ENCODE results near the gene DCDC1.

Gene DCDC1

GRCh38 chr11:31233425-31233824 lies 136.1 kb downstream of the DCDC1 start:
- no peak for DNase-seq

DNA sequence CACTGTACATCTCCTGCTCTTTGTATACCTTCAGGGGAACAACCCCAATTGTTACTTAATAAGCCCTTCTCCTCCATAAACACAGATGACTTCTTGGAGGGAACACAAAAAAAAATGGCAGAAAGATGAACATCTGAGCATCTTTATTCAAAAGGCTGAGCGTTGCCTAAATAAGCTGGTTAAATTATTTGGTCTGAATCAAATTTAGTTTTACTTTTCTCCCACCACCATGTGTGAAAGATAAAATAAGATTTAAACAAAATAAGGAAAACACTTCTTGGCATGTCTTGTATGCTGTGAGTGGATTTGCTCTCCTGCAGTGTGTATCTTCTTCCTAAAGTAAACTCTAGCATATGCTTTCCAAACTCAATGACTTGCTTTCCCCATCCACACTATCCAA lies 137.9 kb downstream of the DCDC1 start:
- DNase-seq, result no peak

GRCh38 chr11:31218847-31219246 lies 150.7 kb downstream of the DCDC1 start:
- DNase-seq, result no peak

- DNase-seq, result no peak
These were observed 155.2 kb downstream of the DCDC1 start for GRCh38 chr11:31214372-31214771.

DNA sequence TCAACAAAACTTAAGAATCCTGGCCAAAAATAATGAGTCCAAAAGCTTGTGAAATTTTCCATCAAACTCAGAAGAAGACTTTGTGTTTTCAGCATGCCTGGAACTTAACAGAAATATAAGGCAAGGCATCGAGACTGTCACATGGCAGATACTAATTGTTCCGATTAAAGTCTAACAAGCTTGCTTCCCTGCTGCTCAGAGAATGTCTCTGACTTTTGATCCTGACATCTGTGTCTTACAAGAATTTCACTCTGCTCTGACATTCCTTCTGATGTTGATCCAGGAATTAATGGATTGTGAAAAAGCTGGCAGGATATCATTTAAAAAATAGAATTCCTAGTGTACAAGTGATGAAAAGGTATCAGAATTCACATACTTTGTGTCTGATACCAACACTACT lies 170.2 kb downstream of the DCDC1 start:
- no peak for DNase-seq

GRCh38 chr11:31173926-31174680 lies 195.4 kb downstream of the DCDC1 start:
- no peak for DNase-seq

GRCh38 chr11:31160504-31161422 lies 208.8 kb downstream of the DCDC1 start:
- no peak for DNase-seq

GRCh38 chr11:31150841-31151240 lies 218.7 kb downstream of the DCDC1 start:
- no peak for DNase-seq

DNA sequence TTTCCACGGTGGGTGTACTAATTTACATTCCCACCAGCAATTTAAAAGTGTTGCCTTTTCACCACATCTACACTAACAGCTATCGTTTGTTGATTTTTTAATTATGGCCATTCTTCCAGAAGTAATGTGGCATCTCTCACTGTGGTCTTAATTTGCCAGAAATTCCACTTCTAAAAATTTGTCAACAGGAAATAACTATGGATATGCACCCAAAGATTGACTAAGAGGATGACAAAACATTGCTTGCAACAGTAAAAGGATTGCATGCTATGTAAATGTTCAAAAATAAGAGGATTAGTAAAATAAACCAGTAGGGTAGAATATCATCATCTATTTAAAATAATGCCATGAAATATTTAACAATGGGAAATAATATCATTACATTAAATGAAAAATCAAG lies 219.5 kb downstream of the DCDC1 start:
- no peak for DNase-seq

DNA sequence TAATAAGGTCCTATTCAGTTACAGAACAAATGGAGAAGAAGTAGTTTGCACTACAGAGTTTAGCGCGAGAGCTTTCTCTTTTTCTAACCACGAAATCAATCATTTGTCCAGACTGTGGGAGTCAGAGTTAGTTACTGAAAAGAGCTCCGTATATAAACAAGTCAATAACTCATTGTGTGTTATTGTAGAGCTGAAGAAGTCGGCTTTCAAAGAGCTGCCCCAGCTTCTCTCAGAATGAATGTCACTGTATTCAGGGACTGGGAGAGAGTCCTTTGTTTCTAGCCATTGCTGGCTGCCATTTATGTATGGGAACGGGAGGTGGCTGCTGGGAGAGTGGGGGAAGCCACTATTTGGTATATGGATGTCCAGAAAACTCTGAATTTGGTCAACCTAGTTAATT lies 227.8 kb downstream of the DCDC1 start:
- DNase-seq, result no peak

DNA sequence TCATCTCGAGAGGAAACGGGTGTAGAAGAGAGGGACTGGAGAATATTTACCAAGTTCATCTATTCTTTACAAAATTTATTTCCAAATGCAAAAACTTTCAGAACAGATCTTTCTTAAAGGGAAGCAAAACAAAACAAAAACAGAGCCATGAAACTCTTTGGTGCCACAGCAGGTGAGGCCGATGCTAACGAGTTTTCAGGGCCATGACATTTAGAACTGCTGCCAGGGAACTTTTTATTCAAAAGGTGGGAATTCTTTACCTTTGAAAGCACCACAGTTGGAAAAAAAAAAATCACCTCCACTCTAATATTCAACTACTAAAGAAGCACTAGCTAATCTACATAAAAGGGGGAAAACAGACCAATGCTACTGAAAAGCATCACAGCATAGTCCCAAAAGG lies 230.1 kb downstream of the DCDC1 start:
- DNase-seq, result no peak

DNA sequence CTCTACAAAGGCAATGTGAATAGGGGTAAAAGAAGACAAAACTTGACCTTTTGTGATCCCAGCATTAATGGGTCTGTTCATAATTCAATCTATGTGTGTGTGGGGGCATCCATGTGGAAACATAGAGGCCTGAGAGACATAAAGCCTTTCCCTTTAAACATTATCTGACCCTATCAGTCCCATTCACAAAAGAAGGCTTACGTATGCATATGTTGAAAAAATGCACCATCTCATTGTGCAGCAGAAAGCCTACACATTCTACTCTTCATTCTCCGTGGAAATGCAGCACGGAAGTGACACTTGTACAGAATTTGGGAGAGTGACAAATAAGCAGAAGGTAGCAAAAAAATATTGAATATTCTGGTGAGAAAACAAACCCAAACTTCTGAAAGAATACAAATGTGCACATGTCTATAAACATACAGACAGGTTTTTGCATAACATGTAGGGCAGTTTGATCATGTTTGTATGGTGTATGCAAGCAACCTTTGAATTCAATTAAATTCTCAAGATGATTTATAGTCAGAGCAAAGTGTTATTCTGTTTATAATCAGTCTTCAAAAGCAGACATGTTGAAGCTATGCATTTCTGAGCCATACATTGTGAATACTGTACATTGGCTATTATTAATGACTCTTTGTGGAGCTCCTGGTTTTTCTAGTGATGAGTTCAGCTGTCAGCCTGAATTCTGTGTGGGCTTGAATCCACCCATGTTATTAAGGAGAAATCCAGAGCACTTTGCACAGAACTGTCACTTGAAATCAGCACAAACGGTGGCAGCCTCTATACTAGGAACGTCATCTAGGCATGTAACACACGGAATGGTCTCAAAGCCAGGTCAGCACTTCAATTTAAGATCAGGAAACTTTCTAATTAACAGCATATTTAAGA lies 236.8 kb downstream of the DCDC1 start:
- no peak for DNase-seq

DNA sequence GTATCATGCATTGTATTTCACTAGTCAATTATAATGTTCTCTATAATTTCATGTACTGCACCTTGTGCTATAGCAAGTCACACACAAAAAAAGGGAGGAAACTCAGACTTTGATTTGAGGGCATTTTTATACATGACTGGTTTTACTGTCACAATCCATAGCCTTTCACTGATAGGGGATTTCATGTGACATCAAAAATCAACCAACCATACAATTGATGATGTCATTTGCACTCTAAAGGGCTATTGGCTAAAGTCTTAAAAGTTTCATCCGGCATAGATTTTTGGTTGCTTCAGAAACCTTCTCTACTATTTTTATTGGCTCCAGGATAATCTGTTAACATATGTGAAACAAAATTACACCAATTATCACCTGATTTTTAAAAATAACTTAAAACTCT lies 237.8 kb downstream of the DCDC1 start:
- no peak for DNase-seq

GRCh38 chr11:31127290-31127689 lies 242.2 kb downstream of the DCDC1 start:
- no peak for DNase-seq

- no peak for DNase-seq
These were observed 249.1 kb downstream of the DCDC1 start for GRCh38 chr11:31120428-31120827.

GRCh38 chr11:31118566-31118965 lies 251.0 kb downstream of the DCDC1 start:
- no peak for DNase-seq

DNA sequence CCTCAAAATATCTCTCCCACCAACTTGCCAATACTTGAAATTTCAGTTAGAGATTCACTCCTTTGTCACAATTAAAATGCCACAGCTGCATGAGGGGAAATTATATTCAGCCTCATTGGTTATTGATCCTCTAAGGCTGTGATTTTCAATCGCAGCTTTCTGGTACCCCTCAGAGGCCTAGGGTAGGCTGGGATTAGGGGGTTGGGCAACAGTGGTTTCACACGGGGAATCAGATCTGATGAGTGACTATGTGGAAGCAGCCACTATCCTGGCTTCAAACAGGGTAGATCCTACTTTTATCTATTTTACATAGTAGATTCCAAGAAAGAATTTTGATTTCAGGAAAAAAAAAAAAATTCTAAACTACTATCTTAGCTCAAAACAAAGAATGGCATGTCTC lies 252.5 kb downstream of the DCDC1 start:
- no peak for DNase-seq

GRCh38 chr11:31114442-31114841 lies 255.1 kb downstream of the DCDC1 start:
- no peak for DNase-seq

DNA sequence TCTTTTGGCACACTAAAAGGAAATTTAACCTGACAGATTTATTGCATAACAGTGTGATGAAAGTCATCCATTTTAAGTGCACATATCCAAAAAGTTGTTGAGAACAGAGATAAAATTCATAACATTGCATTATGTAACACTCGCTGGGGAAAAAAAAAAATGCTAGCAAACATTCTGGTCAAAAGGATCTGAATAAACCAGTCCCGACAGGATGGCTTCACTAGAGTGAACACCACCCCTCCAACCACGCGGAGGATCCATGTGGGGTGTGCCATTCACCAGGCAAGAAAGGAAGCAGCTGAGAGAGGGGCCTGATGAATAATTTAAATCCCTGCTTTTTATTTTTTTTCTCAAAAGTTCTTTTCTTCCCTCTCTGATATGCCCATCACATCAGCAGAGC lies 258.7 kb downstream of the DCDC1 start:
- DNase-seq, result no peak

DNA sequence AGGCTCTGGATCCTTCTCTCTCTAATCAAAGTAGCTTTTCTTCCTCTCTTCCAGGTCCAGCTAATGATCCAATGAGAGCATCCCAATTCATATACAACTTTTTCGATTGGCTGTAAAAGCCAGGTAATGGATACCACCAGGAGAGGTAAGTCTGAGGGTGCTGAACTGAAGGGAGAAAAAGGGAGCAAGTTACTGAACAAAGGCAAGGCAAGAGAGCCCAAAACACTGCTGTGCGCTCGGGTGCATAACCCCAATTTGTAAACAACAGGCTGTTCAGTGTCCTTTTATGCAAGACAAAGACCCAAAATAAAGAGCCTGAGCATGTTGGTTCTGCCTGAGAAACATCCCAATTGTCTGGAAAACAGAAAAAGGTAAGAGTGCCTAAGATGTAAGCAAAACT lies 260.1 kb downstream of the DCDC1 start:
- no peak for DNase-seq

DNA sequence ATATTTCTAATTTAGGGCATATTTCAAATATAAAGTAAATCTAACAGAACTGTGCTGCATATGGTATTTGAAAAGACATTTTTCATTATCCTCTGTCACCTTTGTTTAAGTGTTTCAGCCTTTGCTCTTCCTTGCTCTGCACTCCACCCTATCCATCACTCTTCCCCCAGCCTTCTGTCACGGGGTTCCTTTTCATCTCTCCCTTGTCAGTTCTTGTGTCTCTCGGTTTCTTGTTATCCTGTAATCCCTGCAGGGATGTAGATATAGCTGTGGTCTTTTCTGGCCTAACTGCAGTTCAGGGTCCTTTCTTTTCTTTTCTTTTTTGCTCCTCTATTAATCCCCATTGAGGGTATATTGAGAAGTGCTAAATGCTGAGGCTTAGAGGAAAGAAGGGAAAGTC lies 261.9 kb downstream of the DCDC1 start:
- no peak for DNase-seq

- peak; percentile 12 for DNase-seq
These were observed 262.5 kb downstream of the DCDC1 start for GRCh38 chr11:31106968-31107576.

GRCh38 chr11:31106326-31106725 lies 263.2 kb downstream of the DCDC1 start:
- DNase-seq, result no peak

Measured in central memory CD4-positive, alpha-beta T cell (primary cell).